ENCODE measurements around the gene ZBTB1. TPM values are rescaled to one million over a fixed set of nuclear protein-coding genes. Genes with fewer than 3 reads are reported as not detected.
A peak's percentile ranks its signal among the peaks of the same experiment; 100 is the strongest.

Gene ZBTB1
- polyA plus RNA-seq, 1 donor from 2014 or later = 24.8 TPM

DNA sequence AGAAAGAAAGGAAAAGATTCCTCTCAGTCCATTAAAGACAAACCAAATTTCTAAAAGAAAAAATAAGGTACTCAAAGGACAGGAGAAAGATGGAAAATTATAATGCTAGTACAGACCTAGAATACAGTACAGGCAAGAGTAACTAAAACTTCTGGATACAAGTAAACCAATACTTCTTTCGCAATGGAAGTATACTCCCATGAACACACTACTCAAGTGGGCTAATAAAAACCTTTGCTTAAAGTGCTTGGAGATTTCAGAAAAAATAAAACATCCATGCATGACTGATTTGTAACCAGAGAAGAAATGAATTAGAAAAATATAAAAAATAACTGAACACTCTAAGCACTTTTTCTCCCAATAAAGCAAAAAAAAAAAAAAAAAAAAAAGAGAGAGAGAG lies 4.5 kb upstream of the ZBTB1 start:
- H3K27ac ChIP-seq (ENCODE audit: low read length) = no peak overlapping the region

DNA sequence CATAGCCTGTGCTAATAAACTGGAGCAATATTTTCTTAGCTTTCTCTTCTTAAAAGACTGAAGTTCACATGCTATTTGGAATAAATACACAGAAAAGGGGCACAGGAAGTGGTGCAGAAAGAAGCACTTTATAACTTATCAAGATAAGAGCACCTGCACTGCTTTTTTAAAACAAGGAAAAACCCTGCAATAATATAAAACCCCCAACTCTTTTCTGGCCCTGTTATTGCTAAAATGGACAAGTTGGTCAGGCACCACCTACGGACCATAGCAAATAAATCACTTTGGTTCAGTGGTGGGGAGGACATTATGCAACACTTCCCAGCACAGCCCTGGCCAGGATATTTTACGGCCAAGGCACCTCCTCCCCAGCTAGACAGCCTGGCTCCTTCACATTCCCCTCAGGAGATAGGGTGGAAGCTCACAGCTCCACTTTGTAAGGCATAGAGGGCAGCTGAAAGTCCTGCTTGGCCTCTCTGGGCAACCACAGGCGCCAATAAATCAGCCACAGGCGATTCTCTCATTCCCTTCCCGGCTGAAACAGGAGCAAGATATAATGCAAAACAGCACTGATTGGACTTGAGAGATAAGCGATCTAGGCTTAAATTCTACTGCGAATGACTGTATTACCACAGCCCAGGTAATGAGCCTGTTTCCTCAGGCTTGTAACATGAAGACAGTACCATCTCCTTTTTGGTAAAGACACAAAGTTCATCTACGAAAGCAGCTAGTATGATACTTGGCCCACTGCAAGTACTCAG lies 3.0 kb upstream of the ZBTB1 start:
- Histone ChIP-seq H3K36me3 (ENCODE audit: insufficient read depth, low read length) (no peaks in the 10 kb centered on the region), H3K4me3 (ENCODE audit: low read length) (peak overlapping the region; percentile 98), H3K9me2 (ENCODE audit: insufficient read depth, low read length) (no peaks in the 10 kb centered on the region), H4K20me1 (ENCODE audit: insufficient read depth) (no peaks in the 10 kb centered on the region), H3F3A (ENCODE audit: insufficient read depth, low read length, poor library complexity, severe bottlenecking) (no peaks in the 10 kb centered on the region), H2AFZ (ENCODE audit: low read depth, low read length) (no peak overlapping the region), H3K9me3 (ENCODE audit: low read length) (no peaks in the 10 kb centered on the region), H3K27ac (ENCODE audit: low read length) (no peak overlapping the region), H3K79me2 (replicated peaks; ENCODE audit: insufficient read depth, low read length) (peaks cover 38% of the 10 kb centered on the region), H3K4me2 (ENCODE audit: low read length) (peak overlapping the region; percentile 95), H3K27me3 (ENCODE audit: insufficient read depth, low read depth, low read length) (no peaks in the 10 kb centered on the region), H3K9ac (ENCODE audit: low read length) (no peak overlapping the region)
- TF ChIP-seq EZH2 (IDR thresholded peaks at IDR 0.05; ENCODE audit: borderline replicate concordance, insufficient read depth, low read length, poor library complexity, severe bottlenecking) = no peak
- TF ChIP-seq POLR2AphosphoS5 (IDR thresholded peaks at IDR 0.05) = no peak
- no peak for TF ChIP-seq SMC3 (conservative IDR thresholded peaks at IDR 0.05; ENCODE audit: poor library complexity)
- TF ChIP-seq MXI1 (conservative IDR thresholded peaks at IDR 0.05; ENCODE audit: poor library complexity, severe bottlenecking) = no peak
- TF ChIP-seq, protein P1, sequence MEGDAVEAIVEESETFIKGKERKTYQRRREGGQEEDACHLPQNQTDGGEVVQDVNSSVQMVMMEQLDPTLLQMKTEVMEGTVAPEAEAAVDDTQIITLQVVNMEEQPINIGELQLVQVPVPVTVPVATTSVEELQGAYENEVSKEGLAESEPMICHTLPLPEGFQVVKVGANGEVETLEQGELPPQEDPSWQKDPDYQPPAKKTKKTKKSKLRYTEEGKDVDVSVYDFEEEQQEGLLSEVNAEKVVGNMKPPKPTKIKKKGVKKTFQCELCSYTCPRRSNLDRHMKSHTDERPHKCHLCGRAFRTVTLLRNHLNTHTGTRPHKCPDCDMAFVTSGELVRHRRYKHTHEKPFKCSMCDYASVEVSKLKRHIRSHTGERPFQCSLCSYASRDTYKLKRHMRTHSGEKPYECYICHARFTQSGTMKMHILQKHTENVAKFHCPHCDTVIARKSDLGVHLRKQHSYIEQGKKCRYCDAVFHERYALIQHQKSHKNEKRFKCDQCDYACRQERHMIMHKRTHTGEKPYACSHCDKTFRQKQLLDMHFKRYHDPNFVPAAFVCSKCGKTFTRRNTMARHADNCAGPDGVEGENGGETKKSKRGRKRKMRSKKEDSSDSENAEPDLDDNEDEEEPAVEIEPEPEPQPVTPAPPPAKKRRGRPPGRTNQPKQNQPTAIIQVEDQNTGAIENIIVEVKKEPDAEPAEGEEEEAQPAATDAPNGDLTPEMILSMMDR (IDR thresholded peaks at IDR 0.05; ENCODE audit: poor library complexity, severe bottlenecking) = no peak
- TF ChIP-seq, protein P2, sequence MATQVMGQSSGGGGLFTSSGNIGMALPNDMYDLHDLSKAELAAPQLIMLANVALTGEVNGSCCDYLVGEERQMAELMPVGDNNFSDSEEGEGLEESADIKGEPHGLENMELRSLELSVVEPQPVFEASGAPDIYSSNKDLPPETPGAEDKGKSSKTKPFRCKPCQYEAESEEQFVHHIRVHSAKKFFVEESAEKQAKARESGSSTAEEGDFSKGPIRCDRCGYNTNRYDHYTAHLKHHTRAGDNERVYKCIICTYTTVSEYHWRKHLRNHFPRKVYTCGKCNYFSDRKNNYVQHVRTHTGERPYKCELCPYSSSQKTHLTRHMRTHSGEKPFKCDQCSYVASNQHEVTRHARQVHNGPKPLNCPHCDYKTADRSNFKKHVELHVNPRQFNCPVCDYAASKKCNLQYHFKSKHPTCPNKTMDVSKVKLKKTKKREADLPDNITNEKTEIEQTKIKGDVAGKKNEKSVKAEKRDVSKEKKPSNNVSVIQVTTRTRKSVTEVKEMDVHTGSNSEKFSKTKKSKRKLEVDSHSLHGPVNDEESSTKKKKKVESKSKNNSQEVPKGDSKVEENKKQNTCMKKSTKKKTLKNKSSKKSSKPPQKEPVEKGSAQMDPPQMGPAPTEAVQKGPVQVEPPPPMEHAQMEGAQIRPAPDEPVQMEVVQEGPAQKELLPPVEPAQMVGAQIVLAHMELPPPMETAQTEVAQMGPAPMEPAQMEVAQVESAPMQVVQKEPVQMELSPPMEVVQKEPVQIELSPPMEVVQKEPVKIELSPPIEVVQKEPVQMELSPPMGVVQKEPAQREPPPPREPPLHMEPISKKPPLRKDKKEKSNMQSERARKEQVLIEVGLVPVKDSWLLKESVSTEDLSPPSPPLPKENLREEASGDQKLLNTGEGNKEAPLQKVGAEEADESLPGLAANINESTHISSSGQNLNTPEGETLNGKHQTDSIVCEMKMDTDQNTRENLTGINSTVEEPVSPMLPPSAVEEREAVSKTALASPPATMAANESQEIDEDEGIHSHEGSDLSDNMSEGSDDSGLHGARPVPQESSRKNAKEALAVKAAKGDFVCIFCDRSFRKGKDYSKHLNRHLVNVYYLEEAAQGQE (IDR thresholded peaks at IDR 0.05; ENCODE audit: borderline replicate concordance) = no peak
- TF ChIP-seq TAF1 (IDR thresholded peaks at IDR 0.05; ENCODE audit: low read depth) = no peak
- no peak for TF ChIP-seq EP300 (conservative IDR thresholded peaks at IDR 0.05; ENCODE audit: poor library complexity, severe bottlenecking)

More for the DNA sequence above, 4.5 kb upstream of the ZBTB1 start:
- no peak for TF ChIP-seq POLR2AphosphoS5 (IDR thresholded peaks at IDR 0.05)
- TF ChIP-seq SMC3 (conservative IDR thresholded peaks at IDR 0.05; ENCODE audit: poor library complexity) = no peak
- no peak for TF ChIP-seq MXI1 (conservative IDR thresholded peaks at IDR 0.05; ENCODE audit: poor library complexity, severe bottlenecking)
- TF ChIP-seq, protein P1 (IDR thresholded peaks at IDR 0.05; ENCODE audit: poor library complexity, severe bottlenecking) = no peak
- no peak for TF ChIP-seq EP300 (conservative IDR thresholded peaks at IDR 0.05; ENCODE audit: poor library complexity, severe bottlenecking)
- no peak for TF ChIP-seq RAD21 (conservative IDR thresholded peaks at IDR 0.05)
- TF ChIP-seq TAF1 (IDR thresholded peaks at IDR 0.05; ENCODE audit: low read depth) = no peak
- TF ChIP-seq, protein P2 (IDR thresholded peaks at IDR 0.05; ENCODE audit: borderline replicate concordance) = no peak
- no peak for TF ChIP-seq EZH2 (IDR thresholded peaks at IDR 0.05; ENCODE audit: borderline replicate concordance, insufficient read depth, low read length, poor library complexity, severe bottlenecking)
- Histone ChIP-seq H2AFZ (ENCODE audit: low read depth, low read length) (no peak overlapping the region), H3K4me3 (ENCODE audit: low read length) (no peak overlapping the region), H3K79me2 (replicated peaks; ENCODE audit: insufficient read depth, low read length) (peaks cover 26% of the 10 kb centered on the region), H3K27me3 (ENCODE audit: insufficient read depth, low read depth, low read length) (no peaks in the 10 kb centered on the region), H3K36me3 (ENCODE audit: insufficient read depth, low read length) (no peaks in the 10 kb centered on the region), H3K9me3 (ENCODE audit: low read length) (no peaks in the 10 kb centered on the region), H3K9ac (ENCODE audit: low read length) (no peak overlapping the region), H3K4me2 (ENCODE audit: low read length) (no peak overlapping the region), H3F3A (ENCODE audit: insufficient read depth, low read length, poor library complexity, severe bottlenecking) (no peaks in the 10 kb centered on the region), H4K20me1 (ENCODE audit: insufficient read depth) (no peaks in the 10 kb centered on the region), H3K9me2 (ENCODE audit: insufficient read depth, low read length) (no peaks in the 10 kb centered on the region)
